K562 (cell line): Measurements from ENCODE around the gene RSPRY1. TPM values are rescaled to one million over a fixed set of nuclear protein-coding genes. Genes with fewer than 3 reads are reported as not detected.

Source experiments
- ATAC-seq: fragments of 200-7000 bp; cut with Tn5 transposase; 3 replicates; pipeline ENCODE4 v1.9.1; 2020; ENCODE audit warnings: moderate library complexity
- BruUV-seq: library from RNA; stranded (reverse); fragments of 400-500 nt; replicated peaks from 2 replicates; lab custom pipeline; 2021; lab: Mats Ljungman, UMichigan
- CTCF ChIA-PET: fragments of 300-600 bp; formaldehyde crosslinking; extraction: SDS; loops from one replicate; lab custom pipeline; 2021; ENCODE audit warnings: low intra/inter-chr PET ratio; lab: Yijun Ruan, JAX
- POLR2A ChIA-PET: fragments of 300-600, 350-650 bp; sonication (Branson Sonifier 250); formaldehyde crosslinking; extraction: SDS; loops from one replicate; lab custom pipeline; 2021; ENCODE audit warnings: antibody characterized with exemption, inconsistent platforms; lab: Yijun Ruan, JAX
- DNase-seq, 4 experiments: peaks; one replicate each; pipeline versions ENCODE4 v3.0.0 to v3.0.0-alpha.2; 2011 to 2018; ENCODE audit warnings: low spot score in 3 of 4, mixed read lengths in 3 of 4; ENCODE audit errors: extremely low read depth in 1 of 4
- FAIRE-seq: peaks from 2 replicates; lab custom pipeline; 2011; peaks lifted over from hg19 to GRCh38; lab: Jason Lieb, UNC
- H2AFZ ChIP-seq: 2 replicates; pipeline ENCODE4 v1.6.0; 2011; ENCODE audit warnings: low read depth, low read length, control low read depth, inconsistent platforms
- H3K27ac ChIP-seq: fragments of 200-600 bp; 3 replicates; pipeline ENCODE4 v1.8.0; 2011; ENCODE audit warnings: low read depth, mild to moderate bottlenecking, control low read depth, inconsistent platforms, low read length, moderate library complexity, mixed read lengths; ENCODE audit errors: extremely low read depth
- H3K27me3 ChIP-seq, 2 experiments: fragments of 300-600 bp in 1 of 2; 2 replicates in 1 of 2; 3 replicates in 1 of 2; pipeline versions ENCODE4 v1.6.0 to v1.8.0; 2011; ENCODE audit warnings: inconsistent platforms in 2 of 2, low read length in 2 of 2, mild to moderate bottlenecking in 1 of 2, mixed read lengths in 1 of 2, moderate library complexity in 1 of 2; ENCODE audit not compliant: control insufficient read depth in 2 of 2, insufficient read depth in 2 of 2
- H3K36me3 ChIP-seq: fragments of 300-600 bp; 3 replicates; pipeline ENCODE4 v1.8.0; 2011; ENCODE audit warnings: mild to moderate bottlenecking, low read length, inconsistent platforms; ENCODE audit not compliant: control insufficient read depth, insufficient read depth
- H3K4me1 ChIP-seq, 2 experiments: fragments of 200-600 bp in 1 of 2; replicated peaks in 1 of 2; 2 replicates in 1 of 2; 3 replicates in 1 of 2; pipeline versions ENCODE4 v1.5.1 to v1.8.0; 2011; ENCODE audit warnings: inconsistent platforms in 2 of 2, low read length in 2 of 2, mild to moderate bottlenecking in 1 of 2, mixed read lengths in 1 of 2, moderate library complexity in 1 of 2; ENCODE audit not compliant: control insufficient read depth in 2 of 2, insufficient read depth in 2 of 2
- H3K4me2 ChIP-seq: 2 replicates; pipeline ENCODE4 v1.6.1; 2011; ENCODE audit warnings: low read length, control low read depth, inconsistent platforms, mixed read lengths; ENCODE audit not compliant: insufficient read depth
- H3K4me3 ChIP-seq: fragments of 200-600 bp; sonication (generic), shearing (Covaris generic); 2 replicates; pipeline ENCODE4 v1.5.1; 2016; ENCODE audit warnings: control low read depth, inconsistent platforms
- H3K79me2 ChIP-seq: fragments of 200-600 bp; 3 replicates; pipeline ENCODE4 v1.8.0; 2011; ENCODE audit warnings: low read length, inconsistent platforms; ENCODE audit not compliant: control insufficient read depth, insufficient read depth
- H3K9ac ChIP-seq, 2 experiments: 2 replicates each; pipeline versions ENCODE4 v1.6.0 to v1.6.1; 2011; ENCODE audit warnings: low read depth in 2 of 2, low read length in 2 of 2, control low read depth in 1 of 2, inconsistent platforms in 1 of 2, mild to moderate bottlenecking in 1 of 2, mixed read lengths in 1 of 2; ENCODE audit not compliant: insufficient read depth in 1 of 2
- H3K9me1 ChIP-seq: one replicate; pipeline ENCODE4 v1.6.0; 2011; ENCODE audit warnings: inconsistent platforms, mild to moderate bottlenecking, low read length, moderate library complexity; ENCODE audit not compliant: control insufficient read depth, insufficient read depth
- H3K9me3 ChIP-seq: replicated peaks from 2 replicates; pipeline ENCODE4 v1.5.1; 2011; ENCODE audit warnings: low read depth, low read length, inconsistent platforms; ENCODE audit not compliant: control insufficient read depth, insufficient read depth
- H4K20me1 ChIP-seq: replicated peaks from 2 replicates; pipeline ENCODE4 v1.6.1; 2011; ENCODE audit warnings: low read length, inconsistent platforms, mixed read lengths; ENCODE audit not compliant: control insufficient read depth, insufficient read depth
- CAMTA2 ChIP-seq: fragments of 250-450 bp; sonication (Bioruptor Pico); conservative IDR thresholded peaks from 2 replicates; pipeline ENCODE4 v1.5.1; 2022
- DMBX1 ChIP-seq: fragments of 250-450 bp; sonication (Bioruptor Pico); IDR thresholded peaks from 2 replicates; pipeline ENCODE4 v1.8.0; 2022; ENCODE audit warnings: inconsistent platforms, mild to moderate bottlenecking, moderate library complexity, borderline replicate concordance
- GTF2F1 ChIP-seq: IDR thresholded peaks from 2 replicates; pipeline ENCODE4 v1.6.1; 2011; ENCODE audit warnings: low read depth, low read length, improper control_type of control experiment
- HDGF ChIP-seq: fragments of 450-650 bp; IDR thresholded peaks from 2 replicates; pipeline ENCODE4 v1.6.1; 2016
- KLF16 ChIP-seq: IDR thresholded peaks from 2 replicates; pipeline ENCODE4 v1.6.1; 2016; ENCODE audit warnings: antibody characterized with exemption
- MNT ChIP-seq, 2 experiments: fragments of 450-650 bp; conservative IDR thresholded peaks; 2 replicates each; pipeline ENCODE4 v1.6.1; 2017; ENCODE audit warnings: mild to moderate bottlenecking in 2 of 2, moderate library complexity in 2 of 2
- NCOA6 ChIP-seq: fragments of 450-650 bp; IDR thresholded peaks from 2 replicates; pipeline ENCODE4 v1.6.1; 2017; ENCODE audit warnings: mild to moderate bottlenecking
- PCBP2 ChIP-seq: fragments of 200-400 bp; formaldehyde crosslinking; IDR thresholded peaks from 2 replicates; pipeline ENCODE4 v1.6.1; 2018; ENCODE audit warnings: low read length, low read depth, mild to moderate bottlenecking, moderate library complexity; ENCODE audit not compliant: poor library complexity, severe bottlenecking
- PTRF ChIP-seq: fragments of 450-650 bp; IDR thresholded peaks from 2 replicates; pipeline ENCODE4 v1.6.1; 2016; ENCODE audit warnings: mild to moderate bottlenecking, missing genetic modification characterization, missing compliant biosample characterization
- RBM22 ChIP-seq: fragments of 200-400 bp; formaldehyde crosslinking; IDR thresholded peaks from 2 replicates; pipeline ENCODE4 v1.6.1; 2018; ENCODE audit warnings: low read length, low read depth; ENCODE audit not compliant: poor library complexity, severe bottlenecking
- STAT5A ChIP-seq: IDR thresholded peaks from 2 replicates; pipeline ENCODE4 v1.6.1; 2012; ENCODE audit warnings: low read length, inconsistent platforms, borderline replicate concordance
- TEAD4 ChIP-seq, 2 experiments: sonication (generic) in 1 of 2; formaldehyde crosslinking in 1 of 2; IDR thresholded peaks; 2 replicates each; pipeline versions ENCODE4 v1.6.1 to v1.8.0; 2012 to 2022; ENCODE audit warnings: borderline replicate concordance in 1 of 2, inconsistent platforms in 1 of 2, low read length in 1 of 2, mild to moderate bottlenecking in 1 of 2, missing genetic modification reagents in 1 of 2
- ZEB2 ChIP-seq: fragments of 450-650 bp; IDR thresholded peaks from 2 replicates; pipeline ENCODE4 v1.6.1; 2016
- ZMIZ1 ChIP-seq, 2 experiments: fragments of 150-350 bp in 1 of 2; IDR thresholded peaks; 2 replicates each; pipeline ENCODE4 v1.6.1; 2012 to 2016; ENCODE audit warnings: low read depth in 2 of 2, low read length in 2 of 2, mild to moderate bottlenecking in 1 of 2, moderate library complexity in 1 of 2
- ZNF583 ChIP-seq: fragments of 250-450 bp; sonication (Bioruptor Pico); IDR thresholded peaks from 2 replicates; pipeline ENCODE4 v1.4.0; 2020
- ZNF586 ChIP-seq: fragments of 450-650 bp; formaldehyde crosslinking; conservative IDR thresholded peaks from 2 replicates; pipeline ENCODE4 v1.4.0; 2020; ENCODE audit warnings: mild to moderate bottlenecking, moderate library complexity
- WGBS: fragments of 100-300 bp; shearing (Covaris generic); methylation state at CpG from one replicate; pipeline ENCODE4 v1.1.6; 2016; ENCODE audit warnings: low coverage, mixed read lengths; ENCODE audit not compliant: insufficient coverage; ENCODE audit errors: missing lambda C conversion rate; 5-methylcytosine and 5-hydroxymethylcytosine counted together
- in situ Hi-C: fragments of 300-500 bp; cut with MboI; formaldehyde crosslinking; loops from 4 replicates; pipeline ENCODE4 v1.15.0; 2018; ENCODE audit warnings: inconsistent platforms, mixed read lengths
- intact Hi-C: fragments of 100-400 bp; cut with micrococcal nuclease; formaldehyde crosslinking; loops from 2 replicates; pipeline ENCODE4 v1.14.2; 2022
- polyA plus RNA-seq, 8 experiments: library from polyadenylated mRNA; depleted of rRNA in 4 of 8; stranded (reverse) in 5 of 8; unstranded in 3 of 8; fragments of >200 nt; fragmentation: Nextera tagmentation in 2 of 8; fragmentation: Illumina TruSeq in 1 of 8; extraction: Ambion mirVana in 2 of 8; extraction: Trizol in 1 of 8; gene quantifications; 2 replicates each; pipeline versions ENCODE4 v1.2.1 to v1.2.3, GENCODE V29; 2011 to 2014; ENCODE audit warnings: inconsistent platforms in 1 of 8, missing spikeins in 1 of 8
- total RNA-seq, 7 experiments: library from RNA; depleted of rRNA in 6 of 7; stranded (reverse); fragments of >200 nt in 6 of 7; fragmentation: Illumina TruSeq in 2 of 7; extraction: Trizol in 2 of 7; gene quantifications; 2 replicates each; pipeline versions ENCODE4 v1.2.1 to v1.2.3, GENCODE V29; 2011 to 2021; ENCODE audit warnings: low replicate concordance in 1 of 7

The RSPRY1 gene
- total and polyA plus RNA-seq, 9 of the 15 experiments (the other 6 are each of a cell fraction or from before 2014, with no cell fraction given), result 10.2 to 27.8 (median 20.8) TPM

- no peaks in the 10 kb centered on the region for H4K20me1 ChIP-seq
- no TSS peak for BruUV-seq
- H3K9me1 ChIP-seq, result no peaks in the 10 kb centered on the region
- CTCF ChIA-PET, result no interaction called here
- H3K9me3 ChIP-seq, result no peaks in the 10 kb centered on the region
- no peak overlapping the region for H3K4me2 ChIP-seq
- peak overlapping the region in 1 of 2 experiments; percentile 81; a peak in 2 of 4 replicates for H3K9ac ChIP-seq
- intact Hi-C loops (no loop called here), in situ Hi-C loops (no loop called here)
- peaks cover 13% of the 10 kb centered on the region; the same call in 2 of the 3 replicates for H3K36me3 ChIP-seq
- H3K79me2 ChIP-seq, result no peaks in the 10 kb centered on the region
- WGBS, result 54% methylated on average over 15 of the region's 16 CpGs
- H3K4me3 ChIP-seq, result no peak overlapping the region
- H2AFZ ChIP-seq, result no peak overlapping the region
- POLR2A ChIA-PET, result interaction anchor here (0.6 to 2.4 kb wide), 3 partner anchors 10 to 978 kb away, joined by 3 to 15 read pairs (median 6); no protein-coding TSS in a partner anchor
- FAIRE-seq (peak; percentile 67), ATAC-seq (peak; percentile 58), DNase-seq (peak; percentile 39 to 60 (median 46))
- no peaks in the 10 kb centered on the region for H3K27me3 ChIP-seq
- H3K4me1 ChIP-seq, result peaks cover 12 to 17% of the 10 kb centered on the region in 2 experiments; a peak in 4 of 5 replicates
- H3K27ac ChIP-seq, result no peak overlapping the region
- TF ChIP-seq MNT (conservative IDR thresholded peaks at IDR 0.05) (no peak), CAMTA2 (CRISPR knock-in tag) (no peak), HDGF (no peak), TEAD4 (IDR thresholded peaks at IDR 0.05; ENCODE audit: low read length) (peak; percentile 88), TEAD4 (CRISPR knock-in tag; IDR thresholded peaks at IDR 0.05; ENCODE audit: borderline replicate concordance) (no peak), PCBP2 (no peak), RBM22 (no peak), ZNF583 (no peak), KLF16 (peak; percentile 53; the same call in 1 of the 2 replicates), GTF2F1 (no peak), NCOA6 (no peak), DMBX1 (CRISPR knock-in tag) (no peak), STAT5A (peak; percentile 9; the same call in 1 of the 2 replicates), ZMIZ1 (IDR thresholded peaks at IDR 0.05; ENCODE audit: low read depth in 2 of 2, low read length in 2 of 2) (no peak), ZEB2 (0 out of 2 replicates have a peak, but pooled peaks have one; percentile 29), PTRF (tag) (no peak), ZNF586 (CRISPR knock-in tag) (no peak)
Observed at GRCh38 chr16:57256601-57257395, 70.7 kb downstream of the RSPRY1 start.
